ENCODE measurements around the gene IL17F.
A peak's percentile ranks its signal among the peaks of the same experiment; 100 is the strongest.

IL17F gene

GRCh38 chr6:52251113-52251512 lies 6.8 kb upstream of the IL17F start:
- no peak for DNase-seq (ENCODE audit: low read depth)

GRCh38 chr6:52249078-52249477 lies 4.8 kb upstream of the IL17F start:
- no peak for DNase-seq (ENCODE audit: low read depth)
- TF ChIP-seq CTCF (IDR thresholded peaks at IDR 0.05; ENCODE audit: insufficient read depth, low read depth, low read length, missing control alignments): no peak
- no peak overlapping the region for H3K4me3 ChIP-seq (ENCODE audit: low read length)

More at GRCh38 chr6:52251113-52251512, 6.8 kb upstream of the IL17F start:
- no peak overlapping the region for H3K4me3 ChIP-seq (ENCODE audit: low read length)
- TF ChIP-seq CTCF (IDR thresholded peaks at IDR 0.05; ENCODE audit: insufficient read depth, low read depth, low read length, missing control alignments): no peak

GRCh38 chr6:52245425-52245824 lies 1.1 kb upstream of the IL17F start:
- no peak for TF ChIP-seq CTCF (IDR thresholded peaks at IDR 0.05; ENCODE audit: insufficient read depth, low read depth, low read length, missing control alignments)
- no peak overlapping the region for H3K4me3 ChIP-seq (ENCODE audit: low read length)
- DNase-seq (ENCODE audit: low read depth): no peak

- TF ChIP-seq CTCF (IDR thresholded peaks at IDR 0.05; ENCODE audit: insufficient read depth, low read depth, low read length, missing control alignments): no peak
- no peak overlapping the region for H3K4me3 ChIP-seq (ENCODE audit: low read length)
Observed at GRCh38 chr6:52243282-52243893, 912 bp downstream of the IL17F start.

GRCh38 chr6:52241819-52242218 lies 2.5 kb downstream of the IL17F start:
- no peak for DNase-seq (ENCODE audit: low read depth)
- TF ChIP-seq CTCF (IDR thresholded peaks at IDR 0.05; ENCODE audit: insufficient read depth, low read depth, low read length, missing control alignments): no peak
- H3K4me3 ChIP-seq (ENCODE audit: low read length): no peak overlapping the region

More at GRCh38 chr6:52243282-52243893, 912 bp downstream of the IL17F start:
- peak; percentile 37 for DNase-seq (ENCODE audit: low read depth)

GRCh38 chr6:52233975-52234823 lies 10.1 kb downstream of the IL17F start:
- DNase-seq (ENCODE audit: low read depth): peak; percentile 76
- no peak overlapping the region for H3K4me3 ChIP-seq (ENCODE audit: low read length)
- TF ChIP-seq CTCF (IDR thresholded peaks at IDR 0.05; ENCODE audit: insufficient read depth, low read depth, low read length, missing control alignments): peak; percentile 72
